Mesenchymal stem cell (in vitro differentiated cells and primary cell): ENCODE results near the gene ADGRV1.
"Not testable (repeated sequence)": the region's sequence is repeated elsewhere in the genome, so short reads cannot be mapped to it uniquely, and the experiment has no call there.

Experiments
- DNase-seq: peaks from one replicate; pipeline ENCODE4 v3.0.0-alpha.2; 2013
- H2AFZ ChIP-seq: one replicate; pipeline ENCODE4 v1.6.1; 2013; ENCODE audit warnings: low read depth, mild to moderate bottlenecking, control low read depth, inconsistent platforms, low read length, moderate library complexity
- H2AK5ac ChIP-seq: 2 replicates; pipeline ENCODE4 v1.6.1; 2013; ENCODE audit warnings: low read length, moderate library complexity, mild to moderate bottlenecking, inconsistent platforms; ENCODE audit not compliant: severe bottlenecking
- H2BK120ac ChIP-seq: one replicate; pipeline ENCODE4 v1.6.1; 2013; ENCODE audit warnings: low read depth, mild to moderate bottlenecking, inconsistent platforms, low read length, moderate library complexity
- H2BK12ac ChIP-seq, 2 experiments: one replicate each; pipeline ENCODE4 v1.6.1; 2013; ENCODE audit warnings: inconsistent platforms in 2 of 2, low read length in 2 of 2, mild to moderate bottlenecking in 2 of 2, moderate library complexity in 2 of 2, control low read depth in 1 of 2
- H2BK15ac ChIP-seq: one replicate; pipeline ENCODE4 v1.6.1; 2013; ENCODE audit warnings: mild to moderate bottlenecking, low read depth, inconsistent platforms; ENCODE audit not compliant: poor library complexity, severe bottlenecking
- H2BK5ac ChIP-seq: 2 replicates; pipeline ENCODE4 v1.6.1; 2013; ENCODE audit warnings: low read depth, mild to moderate bottlenecking, low read length, control low read depth, inconsistent platforms; ENCODE audit not compliant: poor library complexity, severe bottlenecking
- H3K14ac ChIP-seq, 2 experiments: one replicate each; pipeline ENCODE4 v1.6.1; 2013; ENCODE audit warnings: inconsistent platforms in 2 of 2, low read length in 2 of 2, control low read depth in 1 of 2, mild to moderate bottlenecking in 1 of 2, moderate library complexity in 1 of 2
- H3K18ac ChIP-seq, 2 experiments: one replicate each; pipeline ENCODE4 v1.6.1; 2013; ENCODE audit warnings: inconsistent platforms in 2 of 2, low read length in 2 of 2, control low read depth in 1 of 2, low read depth in 1 of 2, mild to moderate bottlenecking in 1 of 2
- H3K23ac ChIP-seq, 2 experiments: one replicate each; pipeline ENCODE4 v1.6.1; 2013; ENCODE audit warnings: inconsistent platforms in 2 of 2, low read length in 2 of 2, mild to moderate bottlenecking in 2 of 2, moderate library complexity in 2 of 2, control low read depth in 1 of 2
- H3K27ac ChIP-seq: 2 replicates; pipeline ENCODE4 v1.5.1; 2013; ENCODE audit warnings: mild to moderate bottlenecking, moderate library complexity, low read length, control low read depth, inconsistent platforms; ENCODE audit not compliant: poor library complexity, severe bottlenecking
- H3K27me3 ChIP-seq, 2 experiments: 2 replicates each; pipeline versions ENCODE4 v1.6.1 to v1.7.0; 2013; ENCODE audit warnings: low read length in 2 of 2, mild to moderate bottlenecking in 2 of 2, moderate library complexity in 2 of 2, control low read depth in 1 of 2, inconsistent platforms in 1 of 2; ENCODE audit not compliant: control insufficient read depth in 1 of 2, insufficient read depth in 1 of 2
- H3K36me3 ChIP-seq, 2 experiments: 2 replicates each; pipeline versions ENCODE4 v1.6.1 to v1.7.0; 2013; ENCODE audit warnings: low read length in 2 of 2, control low read depth in 1 of 2, inconsistent platforms in 1 of 2, low read depth in 1 of 2, mild to moderate bottlenecking in 1 of 2; ENCODE audit not compliant: insufficient read depth in 2 of 2, control insufficient read depth in 1 of 2
- H3K4ac ChIP-seq, 2 experiments: one replicate each; pipeline ENCODE4 v1.6.1; 2013; ENCODE audit warnings: inconsistent platforms in 2 of 2, low read length in 2 of 2, mild to moderate bottlenecking in 2 of 2, moderate library complexity in 2 of 2, control low read depth in 1 of 2, low read depth in 1 of 2
- H3K4me1 ChIP-seq: 2 replicates; pipeline ENCODE4 v1.6.1; 2013; ENCODE audit warnings: low read depth, low read length, control low read depth; ENCODE audit not compliant: control insufficient read depth, insufficient read depth
- H3K4me2 ChIP-seq: 2 replicates; pipeline ENCODE4 v1.6.1; 2013; ENCODE audit warnings: low read length, mild to moderate bottlenecking, inconsistent platforms; ENCODE audit not compliant: poor library complexity, severe bottlenecking
- H3K4me3 ChIP-seq, 2 experiments: 2 replicates each; pipeline versions ENCODE4 v1.5.1 to v1.7.0; 2013; ENCODE audit warnings: low read length in 2 of 2, mild to moderate bottlenecking in 2 of 2, control low read depth in 1 of 2, low read depth in 1 of 2; ENCODE audit not compliant: insufficient read depth in 1 of 2
- H3K79me1 ChIP-seq: replicated peaks from 2 replicates; pipeline ENCODE4 v1.6.1; 2013; ENCODE audit warnings: mild to moderate bottlenecking, control low read depth, low read length, inconsistent platforms; ENCODE audit not compliant: poor library complexity, severe bottlenecking
- H3K9ac ChIP-seq: 2 replicates; pipeline ENCODE4 v1.7.0; 2013; ENCODE audit warnings: mild to moderate bottlenecking, low read length, moderate library complexity
- H3K9me3 ChIP-seq: 2 replicates; pipeline ENCODE4 v1.7.0; 2013; ENCODE audit warnings: mild to moderate bottlenecking, low read length; ENCODE audit not compliant: control insufficient read depth
- H4K8ac ChIP-seq: one replicate; pipeline ENCODE4 v1.6.1; 2013; ENCODE audit warnings: inconsistent platforms, mild to moderate bottlenecking, low read length, moderate library complexity
- H4K91ac ChIP-seq: one replicate; pipeline ENCODE4 v1.6.1; 2013; ENCODE audit warnings: mild to moderate bottlenecking, low read length, inconsistent platforms
- WGBS: methylation state at CpG from one replicate; pipeline ENCODE4 v1.1.7; 2013; ENCODE audit warnings: mixed read lengths; 5-methylcytosine and 5-hydroxymethylcytosine counted together

Gene ADGRV1

DNA sequence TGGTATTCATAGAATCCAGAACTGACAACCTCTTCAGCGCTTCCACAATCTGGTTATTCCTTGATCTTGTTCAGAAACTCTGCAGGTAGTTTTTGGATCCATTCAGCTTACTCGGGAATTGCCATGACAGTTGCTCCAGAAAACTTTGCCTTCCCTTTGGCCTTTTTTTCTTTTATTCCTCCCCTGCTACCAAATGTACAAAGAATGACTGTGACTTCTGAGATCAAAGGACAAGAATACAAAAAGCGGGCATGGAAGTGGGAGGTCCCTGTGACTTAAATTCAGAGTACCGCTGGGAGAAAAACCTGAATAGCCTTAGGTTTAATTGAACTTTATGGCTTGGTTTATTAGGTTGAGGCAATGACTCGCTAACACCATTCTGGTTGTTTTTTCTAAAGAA is 59.5 kb downstream of the ADGRV1 start:
- Histone ChIP-seq H3K79me1 (no peaks in the 10 kb centered on the region), H4K91ac (no peak overlapping the region), H3K27me3 (no peaks in the 10 kb centered on the region), H2BK12ac (no peak overlapping the region), H3K9me3 (no peaks in the 10 kb centered on the region), H2BK15ac (no peak overlapping the region), H3K9ac (no peak overlapping the region), H3K23ac (no peak overlapping the region), H3K4ac (no peak overlapping the region), H3K4me2 (no peak overlapping the region), H3K18ac (no peak overlapping the region), H3K27ac (no peak overlapping the region), H3K36me3 (no peaks in the 10 kb centered on the region), H3K4me1 (no peaks in the 10 kb centered on the region), H2AFZ (no peak overlapping the region), H3K4me3 (no peak overlapping the region), H4K8ac (no peak overlapping the region), H2BK5ac (no peak overlapping the region), H2AK5ac (no peak overlapping the region), H2BK120ac (no peak overlapping the region), H3K14ac (no peak overlapping the region)
- DNase-seq, result no peak
- WGBS, result 89% methylated on average over 4 of the region's 5 CpGs

GRCh38 chr5:90619762-90620161 is 61.2 kb downstream of the ADGRV1 start:
- H2BK15ac ChIP-seq, H3K9ac ChIP-seq, H2BK12ac ChIP-seq, H3K4me3 ChIP-seq, H3K14ac ChIP-seq, H2BK120ac ChIP-seq, H3K79me1 ChIP-seq, H3K4me1 ChIP-seq, H2AFZ ChIP-seq, H3K9me3 ChIP-seq, H3K27ac ChIP-seq, H2BK5ac ChIP-seq, H3K4ac ChIP-seq, H3K23ac ChIP-seq, H4K91ac ChIP-seq, H3K4me2 ChIP-seq, DNase-seq, H3K18ac ChIP-seq, H3K27me3 ChIP-seq, H4K8ac ChIP-seq, H3K36me3 ChIP-seq, H2AK5ac ChIP-seq: not testable (repeated sequence)
- no CpG with 5 or more reads among the region's 6 CpGs for WGBS

- Histone ChIP-seq H2AFZ (no peak overlapping the region), H3K14ac (peak overlapping the region in 1 of 2 experiments; percentile 44), H3K27me3 (no peaks in the 10 kb centered on the region), H4K91ac (no peak overlapping the region), H3K79me1 (no peaks in the 10 kb centered on the region), H4K8ac (no peak overlapping the region), H2BK5ac (no peak overlapping the region), H3K9me3 (no peaks in the 10 kb centered on the region), H3K4me3 (no peak overlapping the region), H3K18ac (no peak overlapping the region), H3K4ac (no peak overlapping the region), H3K4me1 (no peaks in the 10 kb centered on the region), H3K27ac (no peak overlapping the region), H3K4me2 (no peak overlapping the region), H2BK12ac (no peak overlapping the region), H2BK15ac (no peak overlapping the region), H3K23ac (no peak overlapping the region), H2AK5ac (no peak overlapping the region), H3K36me3 (no peaks in the 10 kb centered on the region), H3K9ac (no peak overlapping the region), H2BK120ac (no peak overlapping the region)
- DNase-seq, result no peak
- WGBS, result 95% methylated on average over 3 of the region's 3 CpGs
Observed at GRCh38 chr5:90621848-90622247, 63.3 kb downstream of the ADGRV1 start.

GRCh38 chr5:90626493-90626892 is 67.9 kb downstream of the ADGRV1 start:
- H3K4ac ChIP-seq, result no peak overlapping the region
- H2BK120ac ChIP-seq, result no peak overlapping the region

More at GRCh38 chr5:90626493-90626892, 67.9 kb downstream of the ADGRV1 start:
- H3K79me1 ChIP-seq, result no peaks in the 10 kb centered on the region
- WGBS, result no CpG with 5 or more reads among the region's 2 CpGs
- no peak overlapping the region for H3K18ac ChIP-seq
- no peak overlapping the region for H3K4me2 ChIP-seq
- H3K4me3 ChIP-seq, result no peak overlapping the region
- H3K23ac ChIP-seq, result no peak overlapping the region
- H3K27me3 ChIP-seq, result no peaks in the 10 kb centered on the region
- H3K9ac ChIP-seq, result no peak overlapping the region
- no peak overlapping the region for H2BK15ac ChIP-seq
- H3K36me3 ChIP-seq, result no peaks in the 10 kb centered on the region
- no peak overlapping the region for H4K91ac ChIP-seq
- no peak overlapping the region for H4K8ac ChIP-seq
- no peak overlapping the region for H3K27ac ChIP-seq
- H2AFZ ChIP-seq, result no peak overlapping the region
- no peak overlapping the region for H2BK12ac ChIP-seq
- H3K9me3 ChIP-seq, result no peaks in the 10 kb centered on the region
- no peaks in the 10 kb centered on the region for H3K4me1 ChIP-seq
- H2AK5ac ChIP-seq, result no peak overlapping the region
- H2BK5ac ChIP-seq, result no peak overlapping the region
- DNase-seq, result no peak
- no peak overlapping the region for H3K14ac ChIP-seq
